Kidney glomerular epithelial cell (primary cell): ENCODE data around the gene CTAGE8.
"Not testable (repeated sequence)": the region's sequence is repeated elsewhere in the genome, so short reads cannot be mapped to it uniquely, and the experiment has no call there.

ENCODE experiments used
- DNase-seq: peaks from one replicate; lab custom pipeline; 2025; lab: John Stamatoyannopoulos, UW

Gene CTAGE8

GRCh38 chr7:144269188-144269587 lies at the start of gene CTAGE8:
TSS of gene CTAGE8 (minus strand) at chr7:144269288. CDS start at chr7:144269250, 38 bp downstream.
- DNase-seq, result not testable (repeated sequence)

- not testable (repeated sequence) for DNase-seq
Observed at GRCh38 chr7:144317537-144317936, 48.4 kb upstream of the CTAGE8 start.

- DNase-seq, result not testable (repeated sequence)
Observed at GRCh38 chr7:144311872-144312469, 42.9 kb upstream of the CTAGE8 start, which contains the start of gene OR2A1. TSS of gene OR2A1 (plus strand) at chr7:144312419. CDS start at chr7:144318125, 5,706 bp downstream.

GRCh38 chr7:144311218-144311617 lies 42.1 kb upstream of the CTAGE8 start:
- not testable (repeated sequence) for DNase-seq

- not testable (repeated sequence) for DNase-seq
Observed at GRCh38 chr7:144309702-144310101, 40.6 kb upstream of the CTAGE8 start.

GRCh38 chr7:144305156-144305555 lies 36.1 kb upstream of the CTAGE8 start:
- DNase-seq, result not testable (repeated sequence)

- not testable (repeated sequence) for DNase-seq
Observed at GRCh38 chr7:144303607-144304006, 34.5 kb upstream of the CTAGE8 start.

GRCh38 chr7:144302578-144303303 lies 33.7 kb upstream of the CTAGE8 start:
- not testable (repeated sequence) for DNase-seq

- DNase-seq, result not testable (repeated sequence)
Observed at GRCh38 chr7:144293794-144294499, 24.9 kb upstream of the CTAGE8 start.

GRCh38 chr7:144292384-144293161 lies 23.5 kb upstream of the CTAGE8 start:
- not testable (repeated sequence) for DNase-seq

- not testable (repeated sequence) for DNase-seq
Observed at GRCh38 chr7:144291607-144292006, 22.5 kb upstream of the CTAGE8 start.

- not testable (repeated sequence) for DNase-seq
Observed at GRCh38 chr7:144287171-144287784, 18.2 kb upstream of the CTAGE8 start.

- not testable (repeated sequence) for DNase-seq
Observed at GRCh38 chr7:144283716-144284115, 14.6 kb upstream of the CTAGE8 start.

GRCh38 chr7:144282490-144282889 lies 13.4 kb upstream of the CTAGE8 start:
- DNase-seq, result not testable (repeated sequence)

GRCh38 chr7:144281981-144282380 lies 12.9 kb upstream of the CTAGE8 start:
- DNase-seq, result not testable (repeated sequence)

- not testable (repeated sequence) for DNase-seq
Observed at GRCh38 chr7:144280010-144280409, 10.9 kb upstream of the CTAGE8 start.

- DNase-seq, result not testable (repeated sequence)
Observed at GRCh38 chr7:144275281-144275680, 6.2 kb upstream of the CTAGE8 start.

GRCh38 chr7:144264692-144265091 lies 4.4 kb downstream of the CTAGE8 start, which contains the start of gene OR2A7:
TSS of gene OR2A7 (minus strand) at chr7:144264792. CDS start at chr7:144259628, 5,164 bp downstream.
- not testable (repeated sequence) for DNase-seq

GRCh38 chr7:144262128-144262527 lies 7.0 kb downstream of the CTAGE8 start:
- not testable (repeated sequence) for DNase-seq

- not testable (repeated sequence) for DNase-seq
Observed at GRCh38 chr7:144259067-144259466, 10.0 kb downstream of the CTAGE8 start.

- DNase-seq, result no peak
Observed at GRCh38 chr7:144256112-144256511, 13.0 kb downstream of the CTAGE8 start.
